HG03060 (cell line): ENCODE data around the gene CD9.

Experiments
- ATAC-seq: cut with Tn5 transposase; IDR thresholded peaks from one replicate; pipeline ENCODE4 v1.9.1; 2021; ENCODE audit warnings: low read depth, moderate number of reproducible peaks; ENCODE audit not compliant: unreplicated experiment

CD9 gene

GRCh38 chr12:6215932-6216494 is 15.8 kb downstream of the CD9 start:
- no peak for ATAC-seq

- ATAC-seq, result no peak
Observed at GRCh38 chr12:6216581-6216980, 16.4 kb downstream of the CD9 start.

- no peak for ATAC-seq
Observed at GRCh38 chr12:6218347-6218925, 18.2 kb downstream of the CD9 start.

- no peak for ATAC-seq
Observed at GRCh38 chr12:6219980-6220379, 19.8 kb downstream of the CD9 start.

DNA sequence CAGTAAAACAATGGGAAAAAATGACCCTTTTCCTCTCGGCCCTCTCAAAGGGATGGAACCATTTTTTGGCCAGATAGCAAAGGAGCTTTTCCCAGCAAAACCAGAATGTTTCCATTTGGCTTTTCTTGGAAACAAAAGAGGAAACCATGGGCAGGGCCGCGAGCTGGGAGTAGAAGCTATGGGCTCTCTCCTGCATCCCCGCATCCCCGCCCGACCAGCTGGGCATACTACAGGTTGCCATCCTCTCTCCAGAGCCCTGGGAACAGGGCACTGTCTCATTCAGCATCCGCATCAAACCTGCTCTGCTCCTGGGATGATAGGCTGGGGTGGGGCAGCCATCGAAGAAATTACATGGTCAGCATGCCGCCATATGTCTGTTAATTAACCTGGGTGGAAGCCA is 20.9 kb downstream of the CD9 start:
- ATAC-seq, result no peak

- ATAC-seq, result no peak
Observed at GRCh38 chr12:6222078-6222654, 22.0 kb downstream of the CD9 start.

GRCh38 chr12:6223545-6223944 is 23.3 kb downstream of the CD9 start:
- no peak for ATAC-seq

DNA sequence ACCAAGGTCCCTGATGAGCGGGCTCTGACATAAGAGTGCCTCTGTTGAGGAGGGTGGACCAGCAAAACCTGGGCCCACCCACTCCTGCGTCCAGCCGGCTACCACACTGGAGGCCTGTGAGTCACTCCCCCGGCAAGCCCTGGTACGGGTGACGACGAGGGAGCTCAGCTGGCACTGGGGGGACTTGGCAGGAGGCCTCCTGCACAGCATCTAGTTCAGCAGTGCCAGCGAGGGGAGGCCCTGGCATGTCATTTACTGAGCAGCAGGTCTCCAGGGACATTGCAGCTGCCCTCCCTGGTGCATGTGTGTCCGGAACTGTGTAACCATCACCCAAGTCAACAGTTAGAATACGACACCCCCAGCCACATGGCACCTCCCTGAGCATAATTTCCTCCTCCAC is 24.4 kb downstream of the CD9 start:
- no peak for ATAC-seq

GRCh38 chr12:6225630-6226001 is 25.4 kb downstream of the CD9 start:
- no peak for ATAC-seq

DNA sequence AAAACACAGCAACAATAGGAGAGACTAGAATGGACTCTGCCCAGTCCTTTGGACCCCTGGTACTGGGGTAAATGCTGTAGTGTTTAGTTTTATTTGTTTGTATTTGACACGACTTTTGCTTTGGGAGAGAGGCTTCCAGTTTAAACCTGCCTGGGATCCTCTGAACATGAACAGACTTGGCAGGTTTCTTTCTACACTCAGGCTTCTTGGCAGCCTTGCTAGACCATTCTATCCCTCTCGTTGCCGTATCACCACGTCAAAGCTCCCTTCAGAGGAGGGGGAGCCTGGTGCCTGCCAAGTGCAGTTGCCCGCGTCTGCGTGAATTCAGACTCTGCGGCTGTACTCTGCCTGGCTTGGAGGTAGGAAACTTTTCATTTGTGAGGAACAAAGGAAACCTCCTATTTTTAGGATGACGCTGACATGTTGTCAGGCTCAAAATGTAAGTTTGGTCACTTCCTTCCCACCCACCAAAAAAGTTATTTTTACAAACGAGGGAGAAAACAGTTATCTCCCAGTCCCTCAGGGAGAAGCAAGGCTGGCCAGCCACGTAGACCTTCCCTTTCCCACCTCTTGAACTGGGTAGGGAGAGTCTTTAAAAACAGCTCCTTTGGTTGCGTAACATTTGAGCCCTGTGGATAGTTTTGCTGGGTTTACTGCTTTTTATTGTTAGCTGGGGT is 25.9 kb downstream of the CD9 start:
- no peak for ATAC-seq

DNA sequence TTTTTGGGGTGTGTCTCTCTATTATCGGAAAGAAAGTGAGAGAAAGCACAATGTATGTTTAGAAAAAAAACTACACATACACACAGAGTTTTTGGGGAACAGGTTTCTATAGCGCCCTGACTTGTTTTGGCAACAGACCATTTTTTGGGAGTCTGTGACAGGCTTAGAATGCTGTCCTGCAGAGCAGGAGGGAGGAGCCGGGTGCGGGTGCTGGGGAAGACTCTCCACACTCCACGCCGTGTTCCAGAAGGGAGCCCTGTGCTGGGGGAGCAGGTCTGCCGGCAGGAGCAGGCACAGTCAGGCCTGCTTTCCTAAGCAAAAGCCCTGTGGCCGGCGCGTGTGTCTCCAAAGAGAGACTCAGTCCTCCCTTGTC is 26.5 kb downstream of the CD9 start:
- no peak for ATAC-seq

- no peak for ATAC-seq
Observed at GRCh38 chr12:6228535-6229223, 28.5 kb downstream of the CD9 start.

- no peak for ATAC-seq
Observed at GRCh38 chr12:6229224-6230218, 29.3 kb downstream of the CD9 start.

DNA sequence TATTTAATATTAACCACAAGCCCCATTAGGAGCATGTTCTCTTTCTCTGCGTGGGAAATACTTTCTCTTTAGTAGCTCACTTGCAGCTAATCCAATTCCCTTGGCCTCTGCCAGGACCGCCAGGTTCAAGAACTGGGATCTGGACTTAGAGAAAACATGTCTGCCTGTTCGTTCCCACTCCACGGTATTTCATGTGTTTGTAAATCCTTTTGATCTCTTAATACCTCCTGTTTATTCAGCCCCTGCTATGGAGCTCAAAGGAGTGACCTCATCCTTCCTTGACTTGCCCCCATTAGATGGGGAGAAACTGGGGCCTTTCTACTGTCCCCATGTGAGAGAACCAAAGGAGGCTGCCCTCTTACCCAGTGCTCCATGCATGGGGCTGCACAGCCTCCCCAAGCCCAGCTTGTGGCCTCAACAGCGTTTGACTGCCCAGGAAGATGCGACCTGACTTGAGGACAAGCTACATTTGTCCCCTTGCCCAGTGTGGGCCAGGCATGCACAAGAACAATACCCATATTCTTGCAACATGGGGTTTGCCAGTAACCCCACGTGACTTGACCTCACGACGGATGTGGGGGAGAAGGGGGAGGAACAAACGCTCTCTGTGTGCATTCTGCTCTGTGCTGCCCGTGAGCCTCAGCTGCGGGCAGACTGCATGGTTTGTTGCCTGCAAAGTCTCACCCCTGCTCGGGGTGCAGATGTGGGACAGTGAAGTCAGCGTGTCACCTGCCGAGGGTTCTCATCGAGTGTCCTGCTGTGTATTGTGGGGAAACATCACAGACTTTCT is 30.3 kb downstream of the CD9 start:
- ATAC-seq, result no peak

GRCh38 chr12:6231359-6232268 is 31.4 kb downstream of the CD9 start:
- ATAC-seq, result no peak

DNA sequence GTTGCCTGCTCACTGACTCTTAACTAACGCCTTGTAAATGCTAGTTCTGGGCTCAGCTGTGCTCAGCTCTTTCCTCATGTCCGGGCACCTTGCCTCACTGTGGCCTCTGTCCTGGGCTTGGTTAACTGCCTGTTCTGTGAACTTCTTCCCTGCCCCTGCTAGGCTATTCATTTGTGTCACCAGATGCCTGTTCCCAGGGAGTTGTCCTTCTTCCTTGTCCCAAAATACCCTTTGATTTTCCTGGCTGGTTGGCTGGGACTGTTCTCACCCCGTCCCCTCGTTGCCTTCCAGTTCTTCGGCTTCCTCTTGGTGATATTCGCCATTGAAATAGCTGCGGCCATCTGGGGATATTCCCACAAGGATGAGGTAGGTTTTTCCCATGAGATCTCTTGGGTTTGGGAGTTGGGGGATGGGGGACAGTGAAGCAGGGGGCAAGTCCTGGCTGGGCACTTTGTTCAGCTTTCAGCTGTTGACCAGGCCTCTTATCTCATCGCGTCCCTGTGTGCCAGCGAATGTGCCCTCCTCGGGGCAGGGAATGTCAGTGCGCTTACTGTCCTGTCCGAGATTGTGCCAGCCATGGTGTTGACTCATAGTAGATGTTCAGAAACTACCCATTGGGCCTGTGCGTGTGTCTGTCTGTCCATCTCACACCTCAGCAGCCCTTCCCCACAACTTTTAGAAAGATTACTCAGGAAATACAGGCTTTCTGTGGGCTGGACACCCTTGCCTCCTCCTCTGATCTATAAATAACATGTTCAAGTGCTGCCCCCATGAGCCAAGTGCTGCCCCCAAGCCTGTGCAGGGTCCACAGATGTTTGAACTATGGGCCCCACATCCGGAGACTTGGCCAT is 33.1 kb downstream of the CD9 start:
- ATAC-seq, result no peak

- ATAC-seq, result no peak
Observed at GRCh38 chr12:6234214-6234613, 34.0 kb downstream of the CD9 start.

DNA sequence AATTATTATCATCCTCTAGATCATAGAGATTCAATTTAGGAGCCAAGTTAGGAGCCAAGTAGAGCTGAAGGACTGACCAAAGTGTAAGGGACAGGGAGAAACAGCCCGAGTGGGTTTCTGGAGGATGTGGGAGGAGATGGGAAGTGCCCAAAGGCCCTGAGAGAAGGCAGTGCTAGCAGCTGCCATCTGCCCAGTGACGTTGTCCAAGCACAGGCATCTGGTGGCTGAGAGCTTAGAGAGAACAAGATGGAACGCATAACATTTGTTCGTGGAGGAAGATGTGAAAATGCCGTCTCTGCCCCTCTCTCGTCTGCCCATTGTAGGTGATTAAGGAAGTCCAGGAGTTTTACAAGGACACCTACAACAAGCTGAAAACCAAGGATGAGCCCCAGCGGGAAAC is 34.7 kb downstream of the CD9 start:
- ATAC-seq, result no peak
